Effector CD4-positive, alpha-beta T cell (primary cell): Measurements from ENCODE around the gene SRSF7.
"Not testable (repeated sequence)": the region's sequence is repeated elsewhere in the genome, so short reads cannot be mapped to it uniquely, and the experiment has no call there.

Source experiments
- DNase-seq: peaks from one replicate; pipeline ENCODE4 v3.0.0-alpha.2; 2020

SRSF7 gene

GRCh38 chr2:38731090-38731489, 20.1 kb downstream of the SRSF7 start:
- DNase-seq: no peak

- DNase-seq: no peak
Measured at GRCh38 chr2:38728694-38729093, 22.5 kb downstream of the SRSF7 start.

- no peak for DNase-seq
Measured at GRCh38 chr2:38727661-38728060, 23.5 kb downstream of the SRSF7 start.

GRCh38 chr2:38723173-38723572, 28.0 kb downstream of the SRSF7 start:
- DNase-seq: no peak

GRCh38 chr2:38722271-38723061, 28.7 kb downstream of the SRSF7 start:
- no peak for DNase-seq

GRCh38 chr2:38720613-38721241, 30.4 kb downstream of the SRSF7 start:
- no peak for DNase-seq

- DNase-seq: no peak
Measured at GRCh38 chr2:38719706-38720105, 31.5 kb downstream of the SRSF7 start.

GRCh38 chr2:38718601-38719000, 32.6 kb downstream of the SRSF7 start:
- DNase-seq: no peak

GRCh38 chr2:38716185-38716584, 35.0 kb downstream of the SRSF7 start:
- DNase-seq: no peak

- DNase-seq: not testable (repeated sequence)
Measured at GRCh38 chr2:38714941-38715340, 36.2 kb downstream of the SRSF7 start.

- no peak for DNase-seq
Measured at GRCh38 chr2:38713338-38713737, 37.8 kb downstream of the SRSF7 start.

GRCh38 chr2:38712871-38713270, 38.3 kb downstream of the SRSF7 start:
- no peak for DNase-seq

- no peak for DNase-seq
Measured at GRCh38 chr2:38712413-38712812, 38.7 kb downstream of the SRSF7 start.

- no peak for DNase-seq
Measured at GRCh38 chr2:38711558-38711957, 39.6 kb downstream of the SRSF7 start.

GRCh38 chr2:38709567-38710194, 41.5 kb downstream of the SRSF7 start:
- peak; percentile 20 for DNase-seq

GRCh38 chr2:38708900-38709566, 42.1 kb downstream of the SRSF7 start:
- DNase-seq: no peak

- not testable (repeated sequence) for DNase-seq
Measured at GRCh38 chr2:38708491-38708890, 42.7 kb downstream of the SRSF7 start.

GRCh38 chr2:38706846-38707345, 44.3 kb downstream of the SRSF7 start:
- no peak for DNase-seq

- DNase-seq: no peak
Measured at GRCh38 chr2:38704664-38705063, 46.5 kb downstream of the SRSF7 start.

- DNase-seq: not testable (repeated sequence)
Measured at GRCh38 chr2:38703336-38703735, 47.8 kb downstream of the SRSF7 start.

- DNase-seq: no peak
Measured at GRCh38 chr2:38702413-38702812, 48.7 kb downstream of the SRSF7 start.

GRCh38 chr2:38701542-38701941, 49.6 kb downstream of the SRSF7 start:
- DNase-seq: no peak

GRCh38 chr2:38700881-38701458, 50.2 kb downstream of the SRSF7 start:
- no peak for DNase-seq
